ENCODE results near the gene ALDH8A1.

ALDH8A1 gene

GRCh38 chr6:134980846-134981245 is 30.9 kb upstream of the ALDH8A1 start:
- no peak for DNase-seq
- no peaks in the 10 kb centered on the region for H3K9me3 ChIP-seq (ENCODE audit: control insufficient read depth, low read length)
- H3K4me3 ChIP-seq (ENCODE audit: insufficient read depth, low read depth, low read length, poor library complexity, severe bottlenecking): no peak overlapping the region
- H3K4me1 ChIP-seq (ENCODE audit: control insufficient read depth, insufficient read depth, low read length, poor library complexity, severe bottlenecking): peaks cover 3% of the 10 kb centered on the region
- no peak overlapping the region for H3K27ac ChIP-seq (ENCODE audit: insufficient read depth, low read length, poor library complexity, severe bottlenecking)
- peaks cover 23% of the 10 kb centered on the region for H3K36me3 ChIP-seq (ENCODE audit: control insufficient read depth, insufficient read depth, low read length)
- H3K27me3 ChIP-seq (replicated peaks; ENCODE audit: control insufficient read depth, insufficient read depth, low read length, poor library complexity, severe bottlenecking): no peaks in the 10 kb centered on the region

- H3K36me3 ChIP-seq (ENCODE audit: control insufficient read depth, insufficient read depth, low read length): peaks cover 24% of the 10 kb centered on the region
- no peak for DNase-seq
- H3K27ac ChIP-seq (ENCODE audit: insufficient read depth, low read length, poor library complexity, severe bottlenecking): no peak overlapping the region
These were observed 29.2 kb upstream of the ALDH8A1 start for GRCh38 chr6:134979142-134979541.

GRCh38 chr6:134974370-134974769 is 24.5 kb upstream of the ALDH8A1 start:
- H3K27ac ChIP-seq (ENCODE audit: insufficient read depth, low read length, poor library complexity, severe bottlenecking): no peak overlapping the region
- no peaks in the 10 kb centered on the region for H3K9me3 ChIP-seq (ENCODE audit: control insufficient read depth, low read length)
- H3K36me3 ChIP-seq (ENCODE audit: control insufficient read depth, insufficient read depth, low read length): peaks cover 21% of the 10 kb centered on the region
- no peak overlapping the region for H3K4me3 ChIP-seq (ENCODE audit: insufficient read depth, low read depth, low read length, poor library complexity, severe bottlenecking)
- DNase-seq: no peak
- H3K4me1 ChIP-seq (ENCODE audit: control insufficient read depth, insufficient read depth, low read length, poor library complexity, severe bottlenecking): no peaks in the 10 kb centered on the region
- no peaks in the 10 kb centered on the region for H3K27me3 ChIP-seq (replicated peaks; ENCODE audit: control insufficient read depth, insufficient read depth, low read length, poor library complexity, severe bottlenecking)

More at GRCh38 chr6:134979142-134979541, 29.2 kb upstream of the ALDH8A1 start:
- Histone ChIP-seq H3K4me1 (ENCODE audit: control insufficient read depth, insufficient read depth, low read length, poor library complexity, severe bottlenecking) (peaks cover 3% of the 10 kb centered on the region), H3K9me3 (ENCODE audit: control insufficient read depth, low read length) (no peaks in the 10 kb centered on the region), H3K27me3 (replicated peaks; ENCODE audit: control insufficient read depth, insufficient read depth, low read length, poor library complexity, severe bottlenecking) (no peaks in the 10 kb centered on the region), H3K4me3 (ENCODE audit: insufficient read depth, low read depth, low read length, poor library complexity, severe bottlenecking) (no peak overlapping the region)

GRCh38 chr6:134967711-134968110 is 17.8 kb upstream of the ALDH8A1 start:
- Histone ChIP-seq H3K27ac (ENCODE audit: insufficient read depth, low read length, poor library complexity, severe bottlenecking) (no peak overlapping the region), H3K9me3 (ENCODE audit: control insufficient read depth, low read length) (no peaks in the 10 kb centered on the region), H3K27me3 (replicated peaks; ENCODE audit: control insufficient read depth, insufficient read depth, low read length, poor library complexity, severe bottlenecking) (no peaks in the 10 kb centered on the region), H3K4me3 (ENCODE audit: insufficient read depth, low read depth, low read length, poor library complexity, severe bottlenecking) (no peak overlapping the region), H3K36me3 (ENCODE audit: control insufficient read depth, insufficient read depth, low read length) (peaks cover 20% of the 10 kb centered on the region), H3K4me1 (ENCODE audit: control insufficient read depth, insufficient read depth, low read length, poor library complexity, severe bottlenecking) (no peaks in the 10 kb centered on the region)
- no peak for DNase-seq

GRCh38 chr6:134964451-134965203 is 14.7 kb upstream of the ALDH8A1 start:
- Histone ChIP-seq H3K4me3 (ENCODE audit: insufficient read depth, low read depth, low read length, poor library complexity, severe bottlenecking) (no peak overlapping the region), H3K27ac (ENCODE audit: insufficient read depth, low read length, poor library complexity, severe bottlenecking) (no peak overlapping the region), H3K36me3 (ENCODE audit: control insufficient read depth, insufficient read depth, low read length) (peaks cover 14% of the 10 kb centered on the region), H3K9me3 (ENCODE audit: control insufficient read depth, low read length) (no peaks in the 10 kb centered on the region), H3K4me1 (ENCODE audit: control insufficient read depth, insufficient read depth, low read length, poor library complexity, severe bottlenecking) (no peaks in the 10 kb centered on the region), H3K27me3 (replicated peaks; ENCODE audit: control insufficient read depth, insufficient read depth, low read length, poor library complexity, severe bottlenecking) (no peaks in the 10 kb centered on the region)
- no peak for DNase-seq

GRCh38 chr6:134962421-134962820 is 12.5 kb upstream of the ALDH8A1 start:
- H3K27me3 ChIP-seq (replicated peaks; ENCODE audit: control insufficient read depth, insufficient read depth, low read length, poor library complexity, severe bottlenecking): no peaks in the 10 kb centered on the region
- no peak overlapping the region for H3K27ac ChIP-seq (ENCODE audit: insufficient read depth, low read length, poor library complexity, severe bottlenecking)
- H3K4me1 ChIP-seq (ENCODE audit: control insufficient read depth, insufficient read depth, low read length, poor library complexity, severe bottlenecking): no peaks in the 10 kb centered on the region
- DNase-seq: no peak
- peaks cover 14% of the 10 kb centered on the region for H3K36me3 ChIP-seq (ENCODE audit: control insufficient read depth, insufficient read depth, low read length)
- no peak overlapping the region for H3K4me3 ChIP-seq (ENCODE audit: insufficient read depth, low read depth, low read length, poor library complexity, severe bottlenecking)
- H3K9me3 ChIP-seq (ENCODE audit: control insufficient read depth, low read length): no peaks in the 10 kb centered on the region

GRCh38 chr6:134961366-134961765 is 11.5 kb upstream of the ALDH8A1 start:
- Histone ChIP-seq H3K36me3 (ENCODE audit: control insufficient read depth, insufficient read depth, low read length) (peaks cover 14% of the 10 kb centered on the region), H3K27me3 (replicated peaks; ENCODE audit: control insufficient read depth, insufficient read depth, low read length, poor library complexity, severe bottlenecking) (no peaks in the 10 kb centered on the region), H3K27ac (ENCODE audit: insufficient read depth, low read length, poor library complexity, severe bottlenecking) (no peak overlapping the region), H3K4me1 (ENCODE audit: control insufficient read depth, insufficient read depth, low read length, poor library complexity, severe bottlenecking) (no peaks in the 10 kb centered on the region), H3K4me3 (ENCODE audit: insufficient read depth, low read depth, low read length, poor library complexity, severe bottlenecking) (no peak overlapping the region), H3K9me3 (ENCODE audit: control insufficient read depth, low read length) (no peaks in the 10 kb centered on the region)
- no peak for DNase-seq

- Histone ChIP-seq H3K4me1 (ENCODE audit: control insufficient read depth, insufficient read depth, low read length, poor library complexity, severe bottlenecking) (no peaks in the 10 kb centered on the region), H3K27ac (ENCODE audit: insufficient read depth, low read length, poor library complexity, severe bottlenecking) (no peak overlapping the region), H3K27me3 (replicated peaks; ENCODE audit: control insufficient read depth, insufficient read depth, low read length, poor library complexity, severe bottlenecking) (no peaks in the 10 kb centered on the region), H3K4me3 (ENCODE audit: insufficient read depth, low read depth, low read length, poor library complexity, severe bottlenecking) (no peak overlapping the region), H3K9me3 (ENCODE audit: control insufficient read depth, low read length) (no peaks in the 10 kb centered on the region), H3K36me3 (ENCODE audit: control insufficient read depth, insufficient read depth, low read length) (peaks cover 10% of the 10 kb centered on the region)
- no peak for DNase-seq
These were observed 9.7 kb upstream of the ALDH8A1 start for GRCh38 chr6:134959603-134960002.

- no peaks in the 10 kb centered on the region for H3K4me1 ChIP-seq (ENCODE audit: control insufficient read depth, insufficient read depth, low read length, poor library complexity, severe bottlenecking)
- no peaks in the 10 kb centered on the region for H3K9me3 ChIP-seq (ENCODE audit: control insufficient read depth, low read length)
These were observed 6.8 kb upstream of the ALDH8A1 start for GRCh38 chr6:134956676-134957075.

GRCh38 chr6:134956032-134956431 is 6.1 kb upstream of the ALDH8A1 start:
- Histone ChIP-seq H3K36me3 (ENCODE audit: control insufficient read depth, insufficient read depth, low read length) (no peaks in the 10 kb centered on the region), H3K4me1 (ENCODE audit: control insufficient read depth, insufficient read depth, low read length, poor library complexity, severe bottlenecking) (no peaks in the 10 kb centered on the region), H3K27ac (ENCODE audit: insufficient read depth, low read length, poor library complexity, severe bottlenecking) (no peak overlapping the region), H3K27me3 (replicated peaks; ENCODE audit: control insufficient read depth, insufficient read depth, low read length, poor library complexity, severe bottlenecking) (no peaks in the 10 kb centered on the region), H3K4me3 (ENCODE audit: insufficient read depth, low read depth, low read length, poor library complexity, severe bottlenecking) (no peak overlapping the region), H3K9me3 (ENCODE audit: control insufficient read depth, low read length) (no peaks in the 10 kb centered on the region)
- DNase-seq: no peak

More at GRCh38 chr6:134956676-134957075, 6.8 kb upstream of the ALDH8A1 start:
- Histone ChIP-seq H3K36me3 (ENCODE audit: control insufficient read depth, insufficient read depth, low read length) (no peaks in the 10 kb centered on the region), H3K27me3 (replicated peaks; ENCODE audit: control insufficient read depth, insufficient read depth, low read length, poor library complexity, severe bottlenecking) (no peaks in the 10 kb centered on the region), H3K4me3 (ENCODE audit: insufficient read depth, low read depth, low read length, poor library complexity, severe bottlenecking) (no peak overlapping the region), H3K27ac (ENCODE audit: insufficient read depth, low read length, poor library complexity, severe bottlenecking) (no peak overlapping the region)
- no peak for DNase-seq
